Measurements from ENCODE around the gene USP46.

DNA sequence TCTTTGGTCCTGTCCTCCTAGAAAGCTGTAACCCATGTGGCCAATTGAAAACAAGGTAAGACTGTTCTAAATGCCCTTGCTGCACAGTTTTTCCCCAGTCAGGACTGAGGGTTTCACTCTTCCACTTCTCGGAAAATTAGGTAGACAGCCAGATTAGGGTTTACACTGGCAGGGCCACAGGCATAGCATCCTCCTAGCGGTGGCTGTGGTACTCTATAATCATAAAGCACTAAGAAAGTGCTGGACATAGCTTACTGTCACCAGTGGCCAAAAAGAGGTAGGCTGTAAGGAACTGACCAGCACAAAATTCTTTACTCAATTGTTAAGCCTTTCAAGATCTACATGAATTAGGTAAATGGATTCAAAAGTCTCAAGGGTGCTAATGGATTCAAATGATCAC lies 11.6 kb upstream of the USP46 start:
- TF ChIP-seq, protein P1, sequence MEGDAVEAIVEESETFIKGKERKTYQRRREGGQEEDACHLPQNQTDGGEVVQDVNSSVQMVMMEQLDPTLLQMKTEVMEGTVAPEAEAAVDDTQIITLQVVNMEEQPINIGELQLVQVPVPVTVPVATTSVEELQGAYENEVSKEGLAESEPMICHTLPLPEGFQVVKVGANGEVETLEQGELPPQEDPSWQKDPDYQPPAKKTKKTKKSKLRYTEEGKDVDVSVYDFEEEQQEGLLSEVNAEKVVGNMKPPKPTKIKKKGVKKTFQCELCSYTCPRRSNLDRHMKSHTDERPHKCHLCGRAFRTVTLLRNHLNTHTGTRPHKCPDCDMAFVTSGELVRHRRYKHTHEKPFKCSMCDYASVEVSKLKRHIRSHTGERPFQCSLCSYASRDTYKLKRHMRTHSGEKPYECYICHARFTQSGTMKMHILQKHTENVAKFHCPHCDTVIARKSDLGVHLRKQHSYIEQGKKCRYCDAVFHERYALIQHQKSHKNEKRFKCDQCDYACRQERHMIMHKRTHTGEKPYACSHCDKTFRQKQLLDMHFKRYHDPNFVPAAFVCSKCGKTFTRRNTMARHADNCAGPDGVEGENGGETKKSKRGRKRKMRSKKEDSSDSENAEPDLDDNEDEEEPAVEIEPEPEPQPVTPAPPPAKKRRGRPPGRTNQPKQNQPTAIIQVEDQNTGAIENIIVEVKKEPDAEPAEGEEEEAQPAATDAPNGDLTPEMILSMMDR (IDR thresholded peaks at IDR 0.05), result no peak
- no peak for TF ChIP-seq POLR2A (IDR thresholded peaks at IDR 0.05)
